SHP77 (cell line): ENCODE measurements around the gene UGT1A4.

ENCODE experiments used
- DNase-seq, 2 experiments: peaks; one replicate each; lab custom pipeline; 2025; lab: John Stamatoyannopoulos, UW

Gene UGT1A4

DNA sequence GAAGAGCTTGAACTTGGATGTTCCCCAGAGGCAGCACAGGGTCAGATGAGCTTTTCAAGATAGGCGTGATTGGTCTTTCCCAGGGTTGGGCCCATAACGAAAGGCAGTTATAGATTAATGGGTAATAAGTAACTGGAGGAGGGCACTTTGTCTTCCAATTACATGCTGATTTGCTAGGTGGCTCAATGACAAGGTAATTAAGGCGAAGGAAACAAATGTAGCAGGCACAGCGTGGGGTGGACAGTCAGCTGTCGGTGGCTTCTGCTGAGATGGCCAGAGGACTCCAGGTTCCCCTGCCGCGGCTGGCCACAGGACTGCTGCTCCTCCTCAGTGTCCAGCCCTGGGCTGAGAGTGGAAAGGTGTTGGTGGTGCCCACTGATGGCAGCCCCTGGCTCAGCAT, at the start of gene UGT1A4:
Gene UGT1A4 (plus strand): TSS at position 185 of the 400 bp plus-strand sequence. CDS start 85 bp downstream, at position 270.
- DNase-seq: no peak

GRCh38 chr2:233671290-233672161, 47.0 kb upstream of the UGT1A4 start, which contains the start of gene UGT1A9:
UGT1A9 (plus strand) TSS chr2:233671898; CDS start chr2:233671935, 37 bp downstream.
- no peak for DNase-seq

- no peak for DNase-seq
Observed at GRCh38 chr2:233672886-233673285, 45.6 kb upstream of the UGT1A4 start.

- no peak for DNase-seq
Observed at GRCh38 chr2:233673896-233674295, 44.6 kb upstream of the UGT1A4 start.

GRCh38 chr2:233674314-233674713, 44.2 kb upstream of the UGT1A4 start:
- no peak for DNase-seq

- DNase-seq: no peak
Observed at GRCh38 chr2:233674995-233675394, 43.5 kb upstream of the UGT1A4 start.

DNA sequence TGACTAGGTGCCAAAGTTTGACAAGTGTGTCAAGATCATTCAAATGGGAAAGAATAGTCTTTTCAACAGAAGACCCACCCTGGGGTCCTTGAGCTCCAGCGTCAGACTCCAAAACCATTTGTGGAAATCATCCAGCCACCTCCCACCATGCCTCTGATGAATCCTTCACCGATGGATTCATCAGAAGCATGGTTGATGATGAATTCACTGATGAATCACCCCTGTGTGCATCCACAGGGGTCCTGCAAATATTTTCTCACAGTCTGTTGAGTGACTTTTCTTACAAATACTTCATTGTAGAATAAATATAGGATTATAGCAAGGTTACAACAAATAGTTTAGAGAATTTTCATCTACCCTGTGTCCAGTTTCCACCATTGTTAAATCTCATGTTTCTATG, 42.5 kb upstream of the UGT1A4 start:
- DNase-seq: no peak

GRCh38 chr2:233679196-233679595, 39.3 kb upstream of the UGT1A4 start:
- no peak for DNase-seq

DNA sequence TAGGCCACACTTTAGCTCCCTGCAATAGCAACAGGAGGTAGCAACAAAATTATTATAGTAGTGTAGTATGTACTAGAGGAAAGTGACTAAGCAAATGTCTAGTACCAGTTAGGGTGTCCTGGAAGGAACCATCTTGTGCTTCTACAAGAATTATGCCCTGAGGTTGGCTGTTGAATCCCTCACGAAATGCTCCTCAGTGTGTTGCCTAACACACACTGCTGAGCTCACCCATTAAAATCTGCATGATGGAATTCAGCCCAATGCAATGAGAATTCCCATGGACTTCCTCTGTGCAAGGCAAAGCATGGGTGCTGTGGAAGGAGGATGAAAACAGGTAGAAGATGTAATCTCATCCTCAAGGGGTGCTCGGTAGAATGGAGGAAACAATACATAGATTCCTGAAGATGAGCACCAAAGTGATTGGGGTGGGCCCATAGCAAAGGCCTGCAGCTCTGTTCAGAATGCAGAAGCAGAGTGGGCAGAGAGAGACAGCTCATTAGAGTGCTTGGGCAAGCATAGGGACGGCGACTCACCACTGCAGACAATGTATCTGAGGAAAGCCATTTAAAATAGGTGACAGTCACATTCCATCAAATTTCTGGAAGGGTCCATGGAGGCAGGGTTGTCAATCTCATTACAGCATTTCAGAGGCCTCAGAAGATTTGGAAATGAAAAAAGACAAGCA, 38.0 kb upstream of the UGT1A4 start:
- no peak for DNase-seq

DNA sequence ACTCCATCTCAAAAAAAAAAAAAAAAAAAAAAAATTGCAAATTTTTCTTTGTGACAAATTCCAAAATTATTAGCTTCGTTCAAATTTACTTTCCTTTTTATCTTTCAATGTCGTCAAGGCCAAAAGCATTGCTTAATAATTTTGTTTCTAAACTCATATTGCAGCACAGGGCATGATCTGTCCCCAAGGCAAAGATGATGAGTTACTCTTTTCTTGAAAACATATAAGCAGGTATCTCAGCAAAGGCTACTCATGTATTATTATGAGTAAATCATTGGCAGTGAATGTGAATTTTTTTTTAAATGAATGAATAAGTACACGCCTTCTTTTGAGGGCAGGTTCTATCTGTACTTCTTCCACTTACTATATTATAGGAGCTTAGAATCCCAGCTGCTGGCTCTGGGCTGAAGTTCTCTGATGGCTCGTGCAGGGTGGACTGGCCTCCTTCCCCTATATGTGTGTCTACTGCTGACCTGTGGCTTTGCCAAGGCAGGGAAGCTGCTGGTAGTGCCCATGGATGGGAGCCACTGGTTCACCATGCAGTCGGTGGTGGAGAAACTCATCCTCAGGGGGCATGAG, 36.9 kb upstream of the UGT1A4 start, which contains the start of gene UGT1A7:
Gene UGT1A7 (plus strand): TSS at position 381 of the 579 bp plus-strand sequence. CDS start 37 bp downstream, at position 418.
- DNase-seq: no peak

DNA sequence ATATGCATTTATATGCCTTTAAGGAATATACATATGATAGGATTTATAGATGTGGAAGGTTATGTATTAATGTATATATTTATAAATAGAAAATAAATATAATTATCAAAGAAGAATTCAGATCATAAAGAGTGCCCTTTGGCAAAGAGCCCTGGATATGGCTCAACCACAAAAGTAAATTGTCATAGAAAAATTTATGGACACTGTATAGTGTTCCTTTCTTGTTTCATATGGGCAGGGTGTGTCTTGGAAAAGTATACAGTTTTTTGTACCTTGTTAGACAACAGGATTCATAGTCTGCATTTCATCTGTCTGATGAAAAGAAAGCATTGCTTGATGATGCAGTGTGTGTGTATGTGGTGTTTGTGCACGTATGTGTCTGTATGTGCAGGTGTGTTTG, 33.9 kb upstream of the UGT1A4 start:
- no peak for DNase-seq

- no peak for DNase-seq
Observed at GRCh38 chr2:233686928-233687327, 31.6 kb upstream of the UGT1A4 start.

- DNase-seq: no peak
Observed at GRCh38 chr2:233688341-233688740, 30.2 kb upstream of the UGT1A4 start.

DNA sequence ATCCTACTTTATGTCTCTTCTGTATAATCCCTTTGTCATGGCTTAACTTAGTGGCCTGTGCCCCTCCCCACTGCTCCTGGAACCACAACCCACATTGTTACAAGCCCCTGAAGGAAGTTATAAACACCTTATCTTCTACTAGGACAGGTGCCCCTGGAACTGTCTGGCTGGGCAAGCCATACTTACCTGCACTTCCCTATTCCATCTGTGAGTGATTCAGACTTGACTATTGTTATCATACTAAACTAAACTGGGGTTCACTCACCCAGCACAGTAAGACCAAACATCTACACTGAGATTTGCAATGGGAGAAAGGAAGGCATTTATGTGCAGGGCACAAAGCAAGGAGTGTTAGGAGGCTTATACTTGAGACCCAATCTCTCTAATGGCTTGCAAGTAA, 29.5 kb upstream of the UGT1A4 start:
- no peak for DNase-seq

DNA sequence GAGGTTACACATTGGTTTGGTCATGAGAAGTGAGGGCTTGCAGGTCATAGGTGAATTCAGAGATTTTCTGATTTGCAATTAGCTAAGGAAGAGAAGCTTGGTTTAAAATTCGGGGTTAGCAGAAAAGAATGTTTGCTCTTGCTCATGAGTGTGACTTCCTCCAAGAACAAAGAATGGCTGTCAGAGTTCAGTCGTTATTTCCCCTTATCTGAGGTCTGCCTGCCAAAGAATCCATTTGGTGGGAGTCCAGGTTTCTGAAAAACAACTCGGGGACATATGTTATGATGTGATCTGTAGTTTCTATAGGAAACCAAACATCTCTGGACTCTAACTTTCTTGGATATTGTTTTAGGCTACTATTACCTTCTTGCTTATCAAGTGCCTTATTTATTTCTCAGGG, 29.0 kb upstream of the UGT1A4 start:
- DNase-seq: no peak

- no peak for DNase-seq
Observed at GRCh38 chr2:233690444-233690843, 28.1 kb upstream of the UGT1A4 start.

GRCh38 chr2:233691443-233692433, 26.8 kb upstream of the UGT1A4 start:
- DNase-seq: no peak

DNA sequence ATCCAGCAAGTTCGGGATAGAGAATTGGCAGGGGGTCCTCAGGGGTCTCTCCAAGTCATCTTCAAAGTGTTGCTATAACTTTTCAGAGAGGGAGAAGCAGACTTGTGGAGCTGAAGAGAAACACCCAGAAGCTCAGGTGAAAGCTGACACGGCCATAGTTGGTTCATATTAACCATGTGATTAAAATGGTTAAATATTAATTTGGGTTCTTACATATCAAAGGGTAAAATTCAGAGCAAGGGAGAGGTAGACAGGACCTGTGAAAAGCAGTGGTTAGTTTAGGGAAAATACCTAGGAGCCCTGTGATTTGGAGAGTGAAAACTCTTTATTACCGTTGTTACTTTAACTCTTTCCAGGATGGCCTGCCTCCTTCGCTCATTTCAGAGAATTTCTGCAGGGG, 25.9 kb upstream of the UGT1A4 start, which contains the start of gene UGT1A6:
Gene UGT1A6 (plus strand): TSS at position 243 of the 400 bp plus-strand sequence. CDS start 115 bp downstream, at position 358.
- DNase-seq: no peak

DNA sequence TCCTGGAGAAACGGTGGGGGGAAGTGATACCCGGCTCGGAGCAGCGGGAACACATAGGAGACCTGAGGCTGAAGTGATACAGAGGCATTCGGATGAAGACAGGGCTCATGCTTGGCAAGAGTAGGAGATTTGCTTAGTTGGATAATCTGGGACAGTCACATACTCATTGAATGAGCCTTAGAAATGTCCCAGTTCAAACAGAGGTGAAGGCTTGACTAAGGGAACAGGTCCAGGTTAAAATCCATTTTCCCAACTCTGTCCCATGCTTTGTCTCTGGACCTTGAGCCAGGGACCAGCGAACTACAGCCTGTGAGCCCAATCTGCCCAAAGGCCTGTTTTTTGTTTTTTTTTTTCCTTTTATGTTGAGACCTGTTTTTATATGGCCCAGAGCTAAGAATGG, 24.6 kb upstream of the UGT1A4 start:
- DNase-seq: no peak

DNA sequence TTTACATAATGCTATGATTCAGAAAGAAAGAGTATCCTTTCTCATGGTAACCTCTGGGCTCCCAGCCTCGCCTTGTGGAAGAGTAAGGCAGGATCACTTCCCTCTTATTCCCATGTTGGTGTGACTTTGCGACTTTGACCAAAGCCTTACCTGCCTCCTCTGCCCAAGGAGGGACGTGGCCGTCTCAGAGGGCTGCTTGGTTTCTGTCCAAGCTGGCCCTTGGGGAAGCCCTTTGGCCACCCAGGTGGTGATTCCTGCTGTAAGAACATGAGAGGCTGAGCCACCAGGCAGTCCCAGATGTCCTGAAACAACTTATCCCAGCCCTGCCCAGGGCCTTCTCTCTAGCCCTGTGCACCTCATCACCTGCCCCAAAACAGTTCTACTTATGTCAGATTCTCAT, 19.8 kb upstream of the UGT1A4 start:
- DNase-seq: no peak

DNA sequence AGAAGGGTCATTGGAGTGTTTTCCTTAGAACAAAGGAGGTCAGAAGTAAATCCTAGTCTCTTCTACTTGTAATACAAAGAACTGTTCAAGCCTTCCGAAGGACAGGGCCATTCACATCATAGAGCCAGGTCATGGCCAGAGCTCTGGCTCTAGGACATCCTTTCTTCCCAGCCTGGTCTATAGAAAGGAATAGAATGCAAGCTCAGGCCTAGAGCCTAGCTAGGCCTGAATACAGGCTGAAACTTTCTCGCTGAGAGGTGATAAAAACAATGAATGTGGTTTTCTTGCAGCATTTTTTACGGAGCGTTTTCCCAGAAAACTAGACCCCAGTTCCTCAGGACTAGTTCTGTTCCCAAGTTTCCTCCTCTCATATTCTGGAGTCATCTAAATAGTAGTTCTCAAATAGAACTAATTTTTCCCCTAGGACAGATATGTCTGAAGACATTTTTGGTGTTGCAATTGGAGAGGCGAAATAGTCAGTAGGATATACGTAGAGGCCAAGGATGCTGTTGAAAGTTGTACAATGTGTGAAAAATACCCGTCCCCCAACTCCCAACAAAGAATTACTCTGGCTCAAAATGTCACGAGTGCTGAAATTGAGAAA, 19.0 kb upstream of the UGT1A4 start:
- DNase-seq: no peak
